ENCODE results near the gene ANKRD11.
"Not testable (repeated sequence)": the region's sequence is repeated elsewhere in the genome, so short reads cannot be mapped to it uniquely, and the experiment has no call there.

Gene ANKRD11

GRCh38 chr16:89478576-89479221 is 11.7 kb downstream of the ANKRD11 start:
- no peak for DNase-seq

DNA sequence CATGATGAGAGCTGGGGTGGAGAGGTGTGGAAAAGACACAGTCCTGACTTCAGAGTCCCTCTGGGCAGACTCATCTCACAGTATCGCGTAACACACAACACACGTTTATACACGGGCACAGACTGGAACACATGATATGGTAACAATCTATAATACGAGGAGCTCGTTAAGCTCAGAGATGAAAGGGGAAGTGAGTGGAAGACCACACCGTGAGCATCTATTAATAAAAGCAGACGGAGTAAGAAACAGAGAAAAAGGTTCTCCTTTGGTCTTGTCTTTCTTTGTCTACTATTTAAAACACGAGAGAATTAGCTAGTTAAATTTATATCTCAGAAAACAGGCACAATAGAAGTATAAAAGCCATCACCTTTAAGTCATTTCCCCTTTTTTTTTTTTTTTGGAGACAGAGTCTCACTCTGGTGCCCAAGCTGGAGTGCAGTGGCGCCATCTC is 13.5 kb downstream of the ANKRD11 start:
- no peak for DNase-seq

- DNase-seq: no peak
These were observed 14.0 kb downstream of the ANKRD11 start for GRCh38 chr16:89476379-89476778.

DNA sequence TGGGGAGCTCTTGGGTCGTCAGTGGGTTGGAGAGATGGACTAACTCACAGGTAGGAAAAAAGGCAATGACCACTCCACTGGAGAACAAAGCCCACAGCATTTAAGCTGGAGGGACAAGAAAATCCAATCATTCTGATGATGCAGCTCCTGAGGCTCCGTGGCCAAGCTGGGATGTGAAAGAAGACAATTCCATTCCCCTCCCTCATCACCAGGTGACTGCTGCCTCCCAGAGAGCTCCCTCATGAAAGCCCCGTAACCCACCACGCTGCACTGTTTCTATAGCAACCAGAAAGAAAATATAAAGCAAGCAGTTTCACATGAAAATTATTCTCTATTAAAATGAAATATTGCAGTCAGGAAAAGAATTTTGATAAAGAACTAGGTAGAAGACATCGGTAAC is 15.2 kb downstream of the ANKRD11 start:
- no peak for DNase-seq

DNA sequence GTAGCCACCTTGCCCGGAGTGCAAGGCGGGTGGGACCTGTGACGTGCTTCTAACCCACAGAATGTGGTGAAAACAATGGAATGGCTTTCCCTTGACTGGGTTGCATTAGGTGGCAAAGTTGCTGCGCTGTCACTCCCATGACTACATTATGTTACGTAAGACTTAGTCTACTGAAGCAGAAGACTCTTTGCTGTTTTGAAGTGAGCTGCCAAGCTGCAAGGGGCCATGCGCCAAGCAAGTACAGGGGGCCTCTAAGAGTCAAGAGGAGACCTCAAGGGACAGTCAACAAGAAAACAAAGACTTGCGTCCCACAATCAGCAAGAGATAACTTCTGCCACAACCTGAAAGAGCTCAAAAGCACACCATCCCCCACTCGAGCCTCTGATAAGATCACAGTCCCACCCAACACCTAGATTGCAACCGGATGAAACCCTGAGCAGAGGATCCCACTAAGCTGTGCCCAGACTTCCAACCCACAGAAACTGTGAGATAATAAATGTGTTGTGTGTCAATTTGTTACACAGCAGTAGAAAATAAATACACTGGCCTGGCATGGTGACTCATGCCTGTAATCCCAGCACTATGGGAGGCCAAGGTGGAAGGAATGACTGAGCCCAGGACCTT is 16.5 kb downstream of the ANKRD11 start:
- DNase-seq: no peak

DNA sequence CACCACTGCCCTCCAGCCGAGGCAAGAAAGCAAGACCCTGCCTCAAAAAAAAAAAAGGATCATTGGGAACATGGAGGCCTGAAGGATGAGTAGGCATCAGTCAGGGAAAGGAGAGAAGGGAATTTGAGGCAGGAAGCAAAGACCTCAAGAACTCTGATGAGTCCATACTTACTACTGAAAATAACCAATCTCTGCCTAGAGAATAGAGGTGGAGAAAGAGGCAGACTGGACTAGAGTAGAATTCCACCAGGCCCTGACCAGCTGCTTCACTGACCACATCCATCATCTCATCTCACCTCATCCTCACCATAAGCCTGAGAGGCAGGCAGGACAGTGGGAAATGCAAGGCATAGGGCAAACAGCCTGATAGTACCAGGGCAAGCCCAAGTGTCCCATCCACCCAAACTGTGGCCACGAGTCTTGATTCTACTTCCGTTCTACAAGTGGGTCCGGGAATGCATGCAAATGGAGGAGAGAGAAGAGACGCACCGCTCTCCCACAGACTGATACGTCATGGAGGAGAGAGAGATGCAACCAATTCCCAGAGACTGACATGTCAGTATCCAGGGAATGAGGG is 17.1 kb downstream of the ANKRD11 start:
- no peak for DNase-seq

- no peak for DNase-seq
These were observed 17.7 kb downstream of the ANKRD11 start for GRCh38 chr16:89472711-89473075.

DNA sequence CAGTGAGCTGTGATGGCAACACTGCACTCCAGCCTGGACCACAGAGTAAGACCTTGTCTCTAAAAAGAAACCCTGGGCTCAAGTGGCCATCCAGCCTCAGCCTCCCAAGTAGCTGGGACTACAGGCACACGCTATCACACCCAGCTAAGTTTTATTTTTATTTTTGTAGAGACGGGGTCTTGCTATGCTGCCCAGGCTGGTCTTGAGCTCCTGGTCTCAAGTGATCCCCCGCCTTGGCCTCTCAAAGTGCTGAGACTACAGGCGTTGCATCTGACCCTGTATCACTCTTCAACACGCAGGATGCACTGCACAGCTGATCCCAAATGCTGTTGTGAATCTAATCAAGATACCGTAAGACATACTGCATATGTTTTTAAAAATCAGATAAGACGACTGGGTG is 23.0 kb downstream of the ANKRD11 start:
- DNase-seq: no peak

DNA sequence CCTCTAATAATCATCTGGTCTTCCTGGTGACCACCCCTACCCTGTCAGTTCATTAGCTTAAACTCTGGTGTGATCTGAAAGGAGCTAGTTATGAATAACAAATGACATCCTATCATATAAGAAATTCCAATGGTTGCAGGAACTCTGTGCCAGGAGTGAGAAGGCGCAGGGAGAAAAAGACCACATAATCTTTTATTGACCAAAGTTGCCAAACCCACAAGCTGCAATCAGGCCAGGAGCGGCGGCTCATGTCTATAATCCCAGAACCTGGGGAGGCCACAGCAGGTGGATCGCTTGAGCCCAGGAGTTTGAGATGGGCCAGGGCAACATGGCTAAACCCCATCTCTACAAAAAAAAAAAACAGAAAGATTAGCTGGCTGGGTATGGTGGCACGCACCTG is 23.4 kb downstream of the ANKRD11 start:
- DNase-seq: no peak

DNA sequence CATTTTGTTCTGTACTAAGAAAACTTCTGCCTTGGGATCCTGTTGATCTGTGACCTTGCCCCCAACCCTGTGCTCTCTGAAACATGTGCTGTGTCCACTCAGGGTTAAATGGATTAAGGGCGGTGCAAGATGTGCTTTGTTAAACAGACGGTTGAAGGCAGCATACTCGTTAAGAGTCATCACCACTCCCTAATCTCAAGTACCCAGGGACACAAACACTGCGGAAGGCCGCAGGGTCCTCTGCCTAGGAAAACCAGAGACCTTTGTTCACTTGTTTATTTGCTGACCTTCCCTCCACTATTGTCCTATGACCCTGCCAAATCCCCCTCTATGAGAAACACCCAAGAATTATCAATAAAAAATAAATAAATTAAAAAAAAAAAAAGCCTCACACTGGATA is 27.0 kb downstream of the ANKRD11 start:
- DNase-seq: not testable (repeated sequence)

- not testable (repeated sequence) for DNase-seq
These were observed 27.7 kb downstream of the ANKRD11 start for GRCh38 chr16:89462639-89463038.

GRCh38 chr16:89461890-89462289 is 28.5 kb downstream of the ANKRD11 start:
- DNase-seq: not testable (repeated sequence)

DNA sequence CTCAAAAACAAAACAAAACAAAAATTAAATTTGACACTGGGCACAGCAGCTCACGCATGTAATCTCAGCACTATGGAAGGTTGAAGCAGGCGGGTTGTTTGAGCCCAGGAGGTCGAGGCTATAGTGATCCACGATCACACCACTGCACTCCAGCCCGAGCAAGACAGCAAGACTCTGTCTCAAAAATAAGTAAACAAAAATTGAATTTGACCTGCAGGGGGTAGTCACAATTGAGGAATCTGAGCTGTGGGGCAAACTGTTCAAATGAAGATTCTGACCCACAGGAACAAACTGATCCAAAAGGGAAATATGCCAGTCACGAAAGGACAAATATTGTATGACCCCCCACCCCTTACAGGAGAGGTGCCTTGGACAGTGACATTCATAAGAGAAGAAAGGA is 29.8 kb downstream of the ANKRD11 start:
- DNase-seq: no peak

DNA sequence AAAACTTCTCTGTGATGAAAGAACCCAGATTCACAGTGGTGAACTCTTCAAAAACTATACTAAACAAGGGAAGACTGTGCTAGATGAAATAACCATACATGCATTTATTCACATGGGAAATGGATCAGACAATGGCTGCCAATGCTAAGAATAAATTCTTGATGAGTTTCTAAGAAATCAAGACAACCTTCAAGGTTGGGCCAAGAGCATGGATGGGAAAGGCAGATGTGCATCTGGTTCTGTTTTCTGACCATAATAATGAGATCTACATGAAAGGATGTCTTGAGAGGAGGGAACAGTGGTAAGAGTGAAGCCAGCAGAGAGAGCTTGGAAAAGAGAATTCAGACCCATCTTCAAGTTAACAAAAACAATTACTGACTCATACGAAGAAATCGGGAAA is 31.4 kb downstream of the ANKRD11 start:
- no peak for DNase-seq

GRCh38 chr16:89458551-89458950 is 31.8 kb downstream of the ANKRD11 start:
- DNase-seq: no peak

GRCh38 chr16:89456419-89456959 is 33.9 kb downstream of the ANKRD11 start:
- DNase-seq: no peak

- no peak for DNase-seq
These were observed 34.7 kb downstream of the ANKRD11 start for GRCh38 chr16:89455692-89456091.

- no peak for DNase-seq
These were observed 35.2 kb downstream of the ANKRD11 start for GRCh38 chr16:89455178-89455577.

DNA sequence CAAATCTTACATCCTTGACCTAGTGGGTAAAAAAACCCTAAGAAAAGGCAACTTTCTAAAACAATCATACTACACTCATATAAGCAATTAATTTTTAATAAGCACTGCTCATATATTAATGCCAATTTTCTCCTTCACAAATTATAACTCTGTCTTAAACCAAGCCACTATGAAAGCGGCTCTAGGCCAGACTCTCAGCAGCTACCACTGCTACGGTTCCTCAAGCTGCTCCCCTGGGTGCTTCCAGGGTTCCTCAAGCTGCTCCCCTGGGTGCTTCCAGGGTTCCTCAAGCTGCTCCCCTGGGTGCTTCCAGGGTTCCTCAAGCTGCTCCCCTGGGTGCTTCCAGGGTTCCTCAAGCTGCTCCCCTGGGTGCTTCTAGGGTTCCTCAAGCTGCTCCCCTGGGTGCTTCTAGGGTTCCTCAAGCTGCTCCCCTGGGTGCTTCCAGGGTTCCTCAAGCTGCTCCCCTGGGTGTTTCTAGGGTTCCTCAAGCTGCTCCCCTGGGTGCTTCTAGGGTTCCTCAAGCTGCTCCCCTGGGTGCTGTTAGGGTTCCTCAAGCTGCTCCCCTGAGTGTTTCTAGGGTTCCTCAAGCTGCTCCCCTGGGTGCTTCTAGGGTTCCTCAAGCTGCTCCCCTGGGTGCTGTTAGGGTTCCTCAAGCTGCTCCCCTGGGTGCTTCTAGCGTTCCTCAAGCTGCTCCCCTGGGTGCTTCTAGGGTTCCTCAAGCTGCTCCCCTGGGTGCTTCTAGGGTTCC is 35.8 kb downstream of the ANKRD11 start:
- DNase-seq: not testable (repeated sequence)

DNA sequence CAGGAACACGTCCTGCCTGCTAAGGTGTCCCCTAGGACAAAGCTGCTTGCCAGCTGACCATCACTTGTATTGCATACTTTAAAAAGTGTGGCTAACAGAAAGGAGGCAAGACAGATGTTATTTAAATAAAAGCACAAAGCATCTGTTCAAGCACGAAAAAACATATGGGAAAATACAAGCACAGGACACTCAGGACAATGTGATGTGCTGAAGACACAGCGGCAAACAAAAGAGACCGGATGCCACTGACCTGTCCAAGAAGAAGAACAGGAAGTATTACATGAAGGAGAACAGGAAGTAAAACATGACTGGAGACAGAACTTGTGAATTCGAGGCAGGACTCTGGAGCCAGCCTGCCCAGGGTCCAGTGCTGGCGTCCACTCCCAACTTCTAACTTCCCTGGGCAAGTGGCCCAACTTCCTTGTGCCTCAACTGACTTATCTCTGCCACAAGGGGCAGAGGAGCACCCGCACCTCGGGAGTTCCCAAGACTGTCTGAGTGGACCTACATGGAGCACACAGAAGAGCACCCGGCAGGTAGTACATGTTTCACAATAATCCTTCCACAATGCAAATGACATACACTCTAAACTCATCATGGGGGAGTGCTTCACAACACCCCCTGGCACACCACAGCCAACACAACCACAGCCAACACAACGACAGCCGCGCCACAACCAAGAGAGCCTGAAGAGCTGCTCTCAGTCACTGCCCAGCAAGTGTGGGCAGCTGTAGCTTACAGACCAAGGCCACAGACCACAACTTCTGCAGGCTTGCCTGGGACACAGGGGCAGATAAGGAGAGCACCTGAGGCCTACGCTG is 36.6 kb downstream of the ANKRD11 start:
- DNase-seq: peak in 2 of 14 donors; percentile 10 to 20

DNA sequence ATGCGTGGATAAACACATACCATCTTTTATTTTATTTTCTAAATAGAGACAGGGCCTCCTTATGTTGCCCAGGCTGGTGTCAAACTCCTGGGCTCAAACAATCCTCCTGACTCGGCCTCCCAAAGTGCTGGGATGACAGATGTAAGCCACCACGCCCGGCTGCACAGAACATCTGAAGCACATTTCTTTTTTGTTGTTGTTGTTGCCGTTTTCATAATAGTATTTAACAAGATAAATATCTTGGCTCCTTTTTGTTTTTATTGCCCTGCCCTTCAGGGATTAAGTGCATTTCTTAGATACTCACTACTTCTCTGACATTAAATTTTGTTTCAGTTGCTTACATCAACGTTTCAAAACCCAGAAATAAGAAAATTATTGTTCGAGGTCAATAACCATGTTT is 37.4 kb downstream of the ANKRD11 start:
- DNase-seq: no peak

DNA sequence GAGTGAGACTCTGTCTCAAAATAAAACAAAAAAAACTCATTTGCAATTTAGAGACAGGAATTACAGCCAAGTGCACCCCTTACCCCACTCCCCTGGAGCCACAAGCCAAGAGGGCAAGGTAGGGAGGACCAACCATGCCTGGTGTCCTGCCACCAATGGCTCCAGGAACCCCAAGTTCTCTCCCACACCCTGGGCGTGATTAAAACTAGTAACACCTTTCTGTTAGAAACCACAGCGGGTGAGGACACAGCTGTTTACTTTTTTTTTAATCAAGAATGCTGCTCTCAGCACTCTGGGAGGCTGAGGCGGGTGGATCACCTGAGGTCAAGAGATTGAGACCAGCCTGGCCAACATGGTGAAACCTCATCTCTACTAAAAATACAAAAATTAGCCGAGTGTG is 38.1 kb downstream of the ANKRD11 start:
- DNase-seq: no peak

All from C1 segment of cervical spinal cord (tissue), 14 donors.